OCI-LY3 (cell line): ENCODE results near the gene CCDC187.
"Not testable (repeated sequence)": the region's sequence is repeated elsewhere in the genome, so short reads cannot be mapped to it uniquely, and the experiment has no call there.

ENCODE experiments used
- EZH2phosphoT487 ChIP-seq: fragments of 200-600 bp; shearing (Covaris generic); IDR thresholded peaks from 2 replicates; pipeline ENCODE4 v1.6.1; 2018; ENCODE audit warnings: antibody characterized with exemption, mixed run types, low read depth
- TF ChIP-seq, protein P1 (sequence below): fragments of 200-600, 300-600 bp; sonication (generic); IDR thresholded peaks from 2 replicates; pipeline ENCODE4 v1.5.1; 2014; ENCODE audit warnings: antibody characterized with exemption, low read length, low read depth

- TF ChIP-seq, protein P1, sequence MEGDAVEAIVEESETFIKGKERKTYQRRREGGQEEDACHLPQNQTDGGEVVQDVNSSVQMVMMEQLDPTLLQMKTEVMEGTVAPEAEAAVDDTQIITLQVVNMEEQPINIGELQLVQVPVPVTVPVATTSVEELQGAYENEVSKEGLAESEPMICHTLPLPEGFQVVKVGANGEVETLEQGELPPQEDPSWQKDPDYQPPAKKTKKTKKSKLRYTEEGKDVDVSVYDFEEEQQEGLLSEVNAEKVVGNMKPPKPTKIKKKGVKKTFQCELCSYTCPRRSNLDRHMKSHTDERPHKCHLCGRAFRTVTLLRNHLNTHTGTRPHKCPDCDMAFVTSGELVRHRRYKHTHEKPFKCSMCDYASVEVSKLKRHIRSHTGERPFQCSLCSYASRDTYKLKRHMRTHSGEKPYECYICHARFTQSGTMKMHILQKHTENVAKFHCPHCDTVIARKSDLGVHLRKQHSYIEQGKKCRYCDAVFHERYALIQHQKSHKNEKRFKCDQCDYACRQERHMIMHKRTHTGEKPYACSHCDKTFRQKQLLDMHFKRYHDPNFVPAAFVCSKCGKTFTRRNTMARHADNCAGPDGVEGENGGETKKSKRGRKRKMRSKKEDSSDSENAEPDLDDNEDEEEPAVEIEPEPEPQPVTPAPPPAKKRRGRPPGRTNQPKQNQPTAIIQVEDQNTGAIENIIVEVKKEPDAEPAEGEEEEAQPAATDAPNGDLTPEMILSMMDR = not testable (repeated sequence)
- TF ChIP-seq EZH2phosphoT487 = not testable (repeated sequence)
Measured at GRCh38 chr9:136266641-136267040, 37.3 kb downstream of the CCDC187 start.
